Measurements from ENCODE around the gene CETN1. TPM values are rescaled to one million over a fixed set of nuclear protein-coding genes. Genes with fewer than 3 reads are reported as not detected.

CETN1 gene
- total RNA-seq, 6 experiments from 2014 or later = not detected

GRCh38 chr18:595571-595970 lies 15.4 kb downstream of the CETN1 start:
- Mint-ChIP-seq H3K9me3 (no peaks in the 10 kb centered on the region), H3K4me3 (no peak overlapping the region), H3K36me3 (ENCODE audit: low read depth) (no peaks in the 10 kb centered on the region), H3K27ac (no peak overlapping the region), H3K27me3 (ENCODE audit: insufficient read depth) (peaks cover 19% of the 10 kb centered on the region), H3K4me1 (ENCODE audit: low read depth) (peaks cover 8% of the 10 kb centered on the region)
- TF ChIP-seq CTCF (IDR thresholded peaks at IDR 0.05) = no peak
- DNase-seq = no peak

GRCh38 chr18:596288-596881 lies 16.2 kb downstream of the CETN1 start:
- TF ChIP-seq CTCF (IDR thresholded peaks at IDR 0.05) = no peak
- H3K9me3 Mint-ChIP-seq = no peaks in the 10 kb centered on the region
- peaks cover 8% of the 10 kb centered on the region for H3K4me1 Mint-ChIP-seq (ENCODE audit: low read depth)
- peaks cover 19% of the 10 kb centered on the region for H3K27me3 Mint-ChIP-seq (ENCODE audit: insufficient read depth)
- no peak overlapping the region for H3K27ac Mint-ChIP-seq
- no peak for DNase-seq
- H3K36me3 Mint-ChIP-seq (ENCODE audit: low read depth) = no peaks in the 10 kb centered on the region
- no peak overlapping the region for H3K4me3 Mint-ChIP-seq

- Mint-ChIP-seq H3K4me3 (no peak overlapping the region), H3K9me3 (no peaks in the 10 kb centered on the region), H3K36me3 (ENCODE audit: low read depth) (no peaks in the 10 kb centered on the region), H3K27ac (no peak overlapping the region; the same call in 1 of the 2 replicates), H3K4me1 (ENCODE audit: low read depth) (peaks cover 8% of the 10 kb centered on the region), H3K27me3 (ENCODE audit: insufficient read depth) (peaks cover 24% of the 10 kb centered on the region)
- no peak for DNase-seq
- no peak for TF ChIP-seq CTCF (IDR thresholded peaks at IDR 0.05)
These were observed 18.0 kb downstream of the CETN1 start for GRCh38 chr18:598124-598589.

- Mint-ChIP-seq H3K4me3 (no peak overlapping the region), H3K4me1 (ENCODE audit: low read depth) (peaks cover 8% of the 10 kb centered on the region), H3K36me3 (ENCODE audit: low read depth) (no peaks in the 10 kb centered on the region), H3K27me3 (ENCODE audit: insufficient read depth) (peaks cover 20% of the 10 kb centered on the region), H3K27ac (no peak overlapping the region), H3K9me3 (no peaks in the 10 kb centered on the region)
- no peak for TF ChIP-seq CTCF (IDR thresholded peaks at IDR 0.05)
- no peak for DNase-seq
These were observed 19.9 kb downstream of the CETN1 start for GRCh38 chr18:600107-600506.

GRCh38 chr18:604771-605170 lies 24.6 kb downstream of the CETN1 start:
- H3K27ac Mint-ChIP-seq = no peak overlapping the region
- H3K36me3 Mint-ChIP-seq (ENCODE audit: low read depth) = no peaks in the 10 kb centered on the region
- no peak for DNase-seq
- peaks cover 11% of the 10 kb centered on the region for H3K27me3 Mint-ChIP-seq (ENCODE audit: insufficient read depth)
- no peaks in the 10 kb centered on the region for H3K9me3 Mint-ChIP-seq
- no peak overlapping the region for H3K4me3 Mint-ChIP-seq
- TF ChIP-seq CTCF (IDR thresholded peaks at IDR 0.05) = no peak
- no peaks in the 10 kb centered on the region for H3K4me1 Mint-ChIP-seq (ENCODE audit: low read depth)
